HG02763 (cell line): Measurements from ENCODE around the gene ZBTB34.

Source experiments
- ATAC-seq: cut with Tn5 transposase; IDR thresholded peaks from one replicate; pipeline ENCODE4 v1.9.1; 2021; ENCODE audit warnings: mild to moderate bottlenecking, moderate library complexity; ENCODE audit not compliant: unreplicated experiment

The ZBTB34 gene

GRCh38 chr9:126842977-126843799 lies 17.3 kb upstream of the ZBTB34 start:
- ATAC-seq = no peak

GRCh38 chr9:126844085-126844484 lies 16.4 kb upstream of the ZBTB34 start:
- no peak for ATAC-seq

GRCh38 chr9:126847051-126847450 lies 13.4 kb upstream of the ZBTB34 start:
- ATAC-seq = no peak

- no peak for ATAC-seq
These were observed 10.7 kb upstream of the ZBTB34 start for GRCh38 chr9:126849591-126850225.

- no peak for ATAC-seq
These were observed 9.1 kb upstream of the ZBTB34 start for GRCh38 chr9:126851286-126851880.

- ATAC-seq = no peak
These were observed 8.3 kb upstream of the ZBTB34 start for GRCh38 chr9:126852086-126852688.

- no peak for ATAC-seq
These were observed 6.8 kb upstream of the ZBTB34 start for GRCh38 chr9:126853667-126854066.

- no peak for ATAC-seq
These were observed 5.7 kb upstream of the ZBTB34 start for GRCh38 chr9:126854734-126855133.

- no peak for ATAC-seq
These were observed 4.0 kb upstream of the ZBTB34 start for GRCh38 chr9:126856326-126856877.

GRCh38 chr9:126857261-126857960 lies 3.0 kb upstream of the ZBTB34 start:
- ATAC-seq = no peak

GRCh38 chr9:126859111-126859510 lies 1.3 kb upstream of the ZBTB34 start:
- ATAC-seq = no peak

- ATAC-seq = peak; percentile 23
These were observed 473 bp downstream of the ZBTB34 start for GRCh38 chr9:126860757-126861466.

GRCh38 chr9:126861707-126862103 lies 1.3 kb downstream of the ZBTB34 start:
- ATAC-seq = no peak

- no peak for ATAC-seq
These were observed 1.8 kb downstream of the ZBTB34 start for GRCh38 chr9:126862104-126862761.

- ATAC-seq = no peak
These were observed 4.3 kb downstream of the ZBTB34 start for GRCh38 chr9:126864771-126865170.

GRCh38 chr9:126869368-126869767 lies 8.9 kb downstream of the ZBTB34 start:
- ATAC-seq = no peak

GRCh38 chr9:126872516-126872915 lies 12.1 kb downstream of the ZBTB34 start:
- ATAC-seq = no peak

- no peak for ATAC-seq
These were observed 14.3 kb downstream of the ZBTB34 start for GRCh38 chr9:126874546-126875314.
